ENCODE data around the gene CDH13.

The CDH13 gene

DNA sequence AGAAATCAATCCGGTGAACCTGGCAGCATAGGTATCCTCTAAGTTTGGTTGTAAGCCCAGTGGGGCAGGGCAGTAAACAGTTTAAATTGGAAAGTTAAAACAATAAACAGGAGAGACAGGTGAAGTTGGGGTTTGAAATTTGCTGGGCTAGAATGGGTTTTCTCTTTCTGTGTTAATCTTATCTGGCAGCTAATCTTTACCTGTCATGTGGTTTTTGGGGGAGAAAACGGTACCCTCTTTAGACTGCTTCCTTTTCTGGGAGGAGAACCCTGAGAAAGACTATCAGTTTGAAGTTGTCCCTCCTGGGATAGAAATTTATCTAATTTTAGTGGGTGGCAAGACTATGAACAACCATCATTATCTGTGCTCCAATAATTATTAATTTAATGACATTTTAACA, 24.0 kb downstream of the CDH13 start:
- no peak for DNase-seq (ENCODE audit: low read depth in 2 of 3, low spot score in 2 of 3)

DNA sequence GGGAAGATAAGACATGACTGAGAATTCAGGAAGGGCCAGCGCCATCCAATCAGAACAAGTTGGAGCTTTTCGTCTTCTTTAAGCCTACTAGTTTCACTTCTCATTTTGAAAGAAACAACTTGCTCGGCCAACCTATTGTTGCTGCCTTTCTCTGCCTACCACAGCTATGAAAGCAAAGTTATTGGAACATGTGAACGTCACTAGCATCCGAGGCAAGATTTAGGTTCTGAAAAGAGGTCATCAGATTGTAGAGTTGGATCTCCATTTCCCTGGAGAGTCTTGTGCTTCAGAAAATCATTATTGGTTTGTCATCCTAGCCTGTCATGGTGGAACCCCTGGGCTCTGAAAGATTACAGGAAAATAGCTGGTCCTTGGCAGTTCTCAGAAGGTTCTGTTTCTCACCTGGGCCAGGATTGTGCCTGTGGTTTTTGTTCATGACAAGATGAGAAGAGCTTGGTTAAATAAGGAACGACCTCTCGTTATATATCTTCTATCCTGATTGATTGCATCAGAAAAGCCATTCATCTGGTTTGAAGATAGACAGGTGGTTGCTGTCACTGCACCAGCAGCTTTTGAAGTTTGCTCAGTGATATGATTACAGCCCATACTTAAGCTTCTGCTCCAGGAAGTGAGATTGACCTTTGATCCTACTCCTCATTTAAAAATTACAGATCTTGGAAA, 25.3 kb downstream of the CDH13 start:
- DNase-seq (ENCODE audit: low read depth in 2 of 3, low spot score in 2 of 3), result no peak

DNA sequence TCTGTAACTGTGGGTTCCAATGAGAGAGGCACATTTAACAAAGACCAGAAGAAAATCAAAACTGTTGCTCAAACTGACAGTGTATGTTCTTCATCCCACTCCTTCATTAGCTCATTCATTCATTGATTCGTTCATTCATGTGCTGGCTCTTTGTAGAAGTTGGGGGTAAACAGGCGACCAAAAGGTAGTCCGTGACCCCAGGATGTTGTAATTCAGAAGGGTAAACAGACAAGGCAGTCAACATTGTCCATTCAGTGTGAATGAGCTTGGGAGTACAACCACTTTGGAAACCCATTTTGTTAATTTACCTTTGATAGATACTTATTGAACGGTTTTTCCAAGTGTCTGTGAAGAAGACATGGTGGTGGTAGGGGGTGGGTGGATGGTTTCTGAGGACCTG, 26.1 kb downstream of the CDH13 start:
- no peak for DNase-seq (ENCODE audit: low read depth in 2 of 3, low spot score in 2 of 3)

DNA sequence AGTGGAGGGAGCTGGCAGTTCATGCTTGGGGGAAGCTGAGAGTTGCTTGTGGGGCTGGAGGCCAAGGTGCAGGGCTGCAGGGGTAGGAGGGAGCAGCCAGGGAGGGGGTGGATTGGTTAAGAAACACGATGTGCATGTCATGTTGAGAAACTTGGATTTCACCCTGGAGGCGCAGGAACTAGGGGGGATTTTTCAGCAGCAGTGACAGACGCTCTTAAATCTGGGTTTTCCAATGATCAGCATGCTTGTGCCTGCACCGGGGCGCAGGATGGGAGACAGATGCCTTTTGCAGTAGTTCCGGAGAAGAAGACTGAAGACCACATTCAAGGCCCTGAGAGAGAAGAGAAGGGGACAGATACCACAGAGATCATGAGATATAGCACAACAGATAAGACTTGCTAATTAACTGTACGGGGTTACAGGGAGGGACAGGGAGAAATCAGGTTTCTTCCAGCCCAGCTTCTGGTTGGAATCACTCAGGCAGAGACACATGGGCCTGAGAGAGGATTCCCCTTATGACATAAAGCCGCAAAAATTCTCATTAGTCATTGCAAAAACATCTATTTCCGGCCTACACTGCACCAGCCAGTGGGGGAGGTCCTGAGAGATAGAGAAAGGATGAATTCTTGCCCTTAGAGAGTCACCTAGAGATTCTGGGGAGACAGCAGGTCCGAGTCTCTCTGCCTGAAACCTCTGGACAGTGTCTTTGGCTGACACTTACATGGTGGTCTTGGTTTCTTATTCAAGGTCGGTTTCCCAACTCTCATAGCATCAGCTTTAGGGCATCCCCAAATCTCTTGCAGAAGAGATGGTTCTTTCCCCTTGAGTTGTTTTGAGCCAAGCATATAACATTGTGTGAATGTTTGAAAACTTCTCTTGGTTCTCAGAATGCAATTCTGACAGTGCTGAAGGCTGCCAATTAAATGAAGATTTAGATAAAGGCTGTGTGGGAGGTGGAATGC, 27.1 kb downstream of the CDH13 start:
- no peak for DNase-seq (ENCODE audit: low read depth in 2 of 3, low spot score in 2 of 3)

DNA sequence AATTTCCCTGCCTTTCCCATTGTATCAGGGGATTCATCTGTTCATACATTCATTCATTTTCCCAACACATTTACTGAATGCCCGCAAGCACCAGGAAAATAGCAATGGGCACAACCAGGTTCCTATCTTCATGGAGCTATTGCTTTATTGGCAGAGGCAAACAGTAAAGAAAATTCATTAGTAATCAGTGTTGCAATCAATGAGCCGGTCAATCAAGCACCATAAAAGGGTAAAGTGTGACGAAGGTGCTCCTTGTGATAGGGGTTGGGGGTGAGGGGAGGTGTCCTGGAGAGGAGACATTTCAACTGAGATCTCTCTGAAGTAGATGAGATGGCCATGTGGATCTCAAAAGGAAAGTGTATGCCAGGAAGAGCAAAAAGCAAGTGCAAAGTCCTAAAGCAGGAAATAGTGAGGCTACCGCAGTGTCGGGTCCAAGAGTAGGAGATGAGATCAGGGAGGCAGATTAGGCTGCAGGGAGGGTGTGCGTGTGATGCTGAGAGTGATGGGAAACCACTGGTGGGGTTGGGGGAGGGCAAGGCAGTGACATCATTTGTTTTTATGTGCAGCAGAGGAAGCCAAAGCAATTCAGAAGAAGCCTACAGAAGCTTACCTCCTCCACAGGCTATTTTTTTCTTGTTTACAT, 28.4 kb downstream of the CDH13 start:
- peak in 2 of 3 experiments; percentile 28 to 30 for DNase-seq (ENCODE audit: low read depth in 2 of 3, low spot score in 2 of 3)

DNA sequence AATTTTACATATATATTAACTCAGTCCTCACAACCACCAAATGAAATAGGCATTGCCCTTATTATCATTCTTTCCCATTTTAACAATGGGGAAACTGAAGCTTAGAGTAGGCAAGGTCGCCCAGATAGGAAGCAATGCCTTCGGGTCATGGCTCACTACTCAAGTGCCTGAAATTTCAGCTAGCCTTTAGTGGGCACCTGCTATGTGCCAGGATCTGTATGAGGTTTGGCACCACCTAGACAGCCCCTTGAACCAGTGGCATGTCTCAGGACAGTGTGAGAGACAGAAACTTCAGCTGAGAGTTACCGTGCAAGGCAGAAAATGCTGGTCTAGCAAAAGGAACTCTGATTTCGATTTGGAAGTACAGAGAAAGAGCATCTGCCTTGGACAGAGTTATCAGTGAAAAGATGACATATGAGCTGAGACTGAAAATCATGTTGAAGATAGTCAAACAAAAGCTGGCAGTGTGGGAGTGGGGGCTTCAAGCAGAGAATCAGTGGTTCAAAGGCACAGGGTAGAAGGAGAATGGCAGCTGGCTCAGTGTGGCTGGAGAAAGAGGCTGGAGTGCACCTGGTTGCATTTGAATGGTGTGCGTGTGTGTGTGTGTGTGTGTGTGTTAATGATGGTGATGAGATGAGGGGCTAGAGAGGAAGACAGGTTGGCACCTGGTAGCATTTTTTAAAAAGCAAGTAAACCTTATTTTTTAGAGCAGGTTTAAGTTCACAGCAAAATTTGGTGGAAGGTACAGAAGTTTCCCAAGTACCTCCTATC, 29.1 kb downstream of the CDH13 start:
- DNase-seq (ENCODE audit: low read depth in 2 of 3, low spot score in 2 of 3), result no peak

DNA sequence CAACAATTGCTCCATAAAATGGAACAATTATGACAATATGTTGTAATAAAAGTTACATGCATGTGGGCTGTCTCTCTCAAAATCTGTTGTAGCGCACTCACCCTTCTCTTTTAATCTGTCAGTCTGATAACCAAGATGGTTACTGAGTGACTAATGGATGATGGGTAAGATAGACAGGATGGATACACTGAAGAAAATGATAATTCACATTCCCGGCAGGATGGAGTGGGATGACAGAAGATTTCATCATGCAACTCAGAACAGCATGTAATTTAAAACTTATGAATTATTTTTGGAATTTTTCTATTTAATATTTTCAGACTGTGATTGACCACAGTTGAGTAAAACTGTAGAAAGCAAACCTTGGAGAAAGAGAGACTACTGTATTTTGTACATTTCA, 30.5 kb downstream of the CDH13 start:
- DNase-seq (ENCODE audit: low read depth in 2 of 3, low spot score in 2 of 3), result no peak

DNA sequence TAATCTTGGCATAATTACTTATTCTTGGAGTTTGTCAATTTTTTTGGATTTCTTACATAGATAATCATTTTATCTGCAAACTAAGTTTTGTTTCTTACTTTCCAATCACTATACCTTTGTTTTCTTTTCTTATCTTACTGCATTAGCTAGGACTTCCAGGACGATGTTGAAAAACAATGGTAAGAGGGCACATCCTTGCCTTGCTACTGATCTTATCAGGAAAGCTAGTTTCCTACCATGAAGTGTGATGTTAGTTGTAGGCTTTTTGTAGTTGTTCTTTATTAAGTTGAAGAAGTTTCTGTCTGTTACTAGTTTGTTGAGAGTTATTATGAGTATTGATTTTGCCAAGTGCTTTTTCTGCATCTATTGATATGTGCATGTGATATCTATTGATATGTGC, 31.0 kb downstream of the CDH13 start:
- DNase-seq (ENCODE audit: low read depth in 2 of 3, low spot score in 2 of 3), result no peak

DNA sequence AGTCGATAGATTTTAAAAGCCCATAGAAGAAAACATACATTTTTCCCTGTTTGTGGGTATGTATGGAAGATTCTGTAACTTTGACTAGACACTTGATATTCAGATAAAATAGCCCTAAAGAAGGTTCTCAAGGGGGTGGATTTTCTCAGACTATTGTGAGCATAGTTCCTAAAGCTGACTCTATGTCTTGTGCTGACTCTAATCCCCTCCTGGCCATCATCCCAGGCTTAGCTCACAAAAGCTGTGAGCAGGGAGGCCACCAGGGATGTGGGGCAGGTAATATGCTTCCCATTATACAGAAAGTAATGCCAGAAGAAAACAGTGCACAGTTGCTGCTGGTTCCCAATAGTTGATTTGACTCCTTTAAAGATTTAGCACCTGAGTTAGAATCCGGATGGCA, 32.0 kb downstream of the CDH13 start:
- no peak for DNase-seq (ENCODE audit: low read depth in 2 of 3, low spot score in 2 of 3)

DNA sequence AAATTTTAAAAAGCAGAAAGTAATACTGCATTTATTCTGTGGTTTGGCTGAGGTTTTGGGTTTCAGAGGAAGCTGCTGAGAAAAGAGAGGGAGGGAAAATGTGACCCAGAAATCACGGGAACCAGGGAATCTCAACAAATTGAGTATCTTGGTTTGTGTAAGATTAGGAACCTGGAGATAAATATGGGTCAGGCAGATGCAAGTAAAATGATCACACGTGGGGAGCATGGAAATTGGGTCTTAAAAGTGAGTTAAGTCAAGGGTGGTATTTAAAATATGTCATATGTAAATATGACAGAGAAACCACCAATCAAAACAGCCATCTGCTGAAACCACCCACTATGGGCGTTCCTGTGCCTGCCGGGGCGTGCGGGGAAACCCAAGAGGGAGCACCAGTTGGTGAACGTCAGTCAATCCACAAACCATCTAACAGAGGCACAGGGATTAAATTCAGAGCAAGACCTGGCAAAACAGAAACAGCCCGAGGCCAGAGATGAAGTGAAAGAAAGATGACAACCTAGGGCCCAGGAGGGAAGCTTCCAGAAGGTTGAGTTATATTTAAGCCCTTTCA, 33.4 kb downstream of the CDH13 start:
- DNase-seq (ENCODE audit: low read depth in 2 of 3, low spot score in 2 of 3), result no peak

DNA sequence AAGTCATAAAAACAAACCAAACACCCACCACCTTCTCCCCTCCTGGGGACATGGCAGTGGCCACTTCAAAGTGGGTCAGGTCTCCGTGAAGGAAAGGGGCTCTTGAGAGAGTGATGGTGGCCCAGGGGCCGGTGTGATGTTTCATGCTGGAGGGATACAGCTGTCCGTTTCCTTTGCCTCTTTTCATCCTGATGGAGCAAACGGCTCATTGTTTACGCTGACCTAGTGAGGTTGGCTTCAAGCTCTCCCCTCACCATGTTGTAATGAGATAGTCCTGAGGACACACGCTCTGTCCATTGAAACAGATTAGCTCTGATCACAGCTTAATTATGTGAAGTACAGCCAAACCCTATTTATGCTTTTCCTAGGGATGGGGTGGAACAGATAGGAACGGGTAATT, 34.2 kb downstream of the CDH13 start:
- no peak for DNase-seq (ENCODE audit: low read depth in 2 of 3, low spot score in 2 of 3)

DNA sequence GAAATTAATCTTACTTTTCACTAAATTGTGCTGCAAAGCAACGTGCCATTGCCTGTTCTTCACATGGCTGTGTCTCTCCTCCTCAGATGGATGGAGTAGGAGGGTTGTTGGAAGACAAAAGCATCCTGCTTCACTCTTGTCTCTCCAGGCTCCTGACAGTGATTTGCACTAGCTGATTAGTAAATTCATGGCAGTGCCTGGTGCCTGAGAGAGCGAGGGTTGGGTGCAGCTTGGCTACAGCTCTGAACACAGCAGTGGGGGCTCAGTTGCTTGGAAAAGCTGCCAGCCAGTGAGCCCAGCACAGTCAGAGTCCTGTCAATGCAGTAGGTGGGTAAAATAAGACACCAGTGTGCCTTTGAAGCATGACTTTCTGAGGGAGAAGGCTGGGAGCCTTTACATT, 37.4 kb downstream of the CDH13 start:
- no peak for DNase-seq (ENCODE audit: low read depth in 2 of 3, low spot score in 2 of 3)

DNA sequence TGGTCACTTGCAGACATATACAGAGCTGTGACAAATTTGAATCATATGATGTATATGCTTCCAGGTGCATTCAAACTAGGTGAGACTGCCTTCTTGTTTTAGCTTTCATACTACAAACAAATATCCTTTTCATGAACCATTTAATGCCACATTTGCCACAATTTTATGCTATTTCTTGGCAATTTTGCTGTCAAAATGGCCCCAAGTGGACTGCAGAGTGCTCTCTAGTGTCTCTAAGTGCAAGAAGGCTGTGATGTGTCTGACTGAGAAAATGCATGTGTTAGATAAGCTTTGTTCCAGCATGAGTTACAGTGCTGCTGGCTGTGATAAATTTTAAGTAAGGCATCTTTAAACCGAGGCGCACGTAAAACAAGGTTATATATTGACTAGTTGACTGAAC, 38.3 kb downstream of the CDH13 start:
- no peak for DNase-seq (ENCODE audit: low read depth in 2 of 3, low spot score in 2 of 3)

DNA sequence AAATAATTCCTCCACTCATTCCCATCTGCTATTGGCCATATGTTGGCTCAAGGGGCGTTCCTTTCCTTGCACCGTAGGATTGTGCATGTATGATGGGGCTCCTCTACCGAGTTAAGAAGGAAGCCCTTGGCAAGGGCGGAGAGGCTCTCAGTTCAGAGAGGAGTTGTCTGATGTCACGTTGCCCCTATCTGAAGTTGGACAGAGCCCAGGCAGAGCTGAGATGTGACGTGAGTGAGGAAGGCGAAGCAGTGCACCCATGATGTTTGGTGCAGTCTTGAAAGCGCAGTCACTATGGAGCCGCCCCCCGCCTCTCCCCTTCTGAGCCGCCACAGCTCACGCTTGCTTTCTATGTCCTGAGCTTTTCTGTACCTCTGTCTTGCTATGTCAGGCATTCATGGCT, 40.7 kb downstream of the CDH13 start:
- no peak for DNase-seq (ENCODE audit: low read depth in 2 of 3, low spot score in 2 of 3)

DNA sequence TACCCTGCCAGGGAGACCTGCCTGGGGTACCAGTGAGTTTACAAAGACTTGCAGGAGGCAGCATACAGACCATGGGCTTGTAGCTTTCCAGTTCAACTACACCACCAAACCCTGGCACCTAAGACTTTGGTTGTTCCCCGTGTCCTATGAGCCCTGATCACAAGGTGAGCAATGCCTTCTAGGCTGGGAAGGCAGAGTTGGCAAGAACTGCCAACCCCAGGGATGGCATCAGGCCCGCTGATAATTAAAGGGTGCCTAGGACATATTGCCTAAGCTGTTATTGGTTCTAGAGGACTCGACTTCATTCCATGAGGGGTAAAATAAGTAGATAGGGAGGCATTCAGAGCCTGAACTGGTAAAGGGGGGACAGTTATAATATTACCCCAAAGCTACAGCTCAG, 41.3 kb downstream of the CDH13 start:
- no peak for DNase-seq (ENCODE audit: low read depth in 2 of 3, low spot score in 2 of 3)

DNA sequence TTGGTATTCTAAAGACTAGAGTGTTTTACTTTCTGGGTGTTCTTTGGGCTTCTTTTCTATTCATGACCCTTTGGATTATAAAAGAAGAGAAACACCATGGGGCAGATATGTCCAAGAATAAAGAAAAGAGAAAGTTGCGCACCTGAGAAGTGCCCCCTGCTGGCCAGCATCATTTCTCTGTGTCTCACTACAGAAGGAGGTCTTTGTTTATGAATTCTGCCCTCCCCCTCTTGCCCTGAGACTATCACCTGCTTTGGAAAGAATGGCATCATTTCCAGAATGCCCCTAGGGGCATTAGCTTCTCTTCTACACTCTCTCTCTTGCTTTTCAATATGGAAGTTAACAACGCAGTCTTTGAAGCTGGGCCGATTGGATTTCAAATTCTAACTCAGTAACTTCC, 45.0 kb downstream of the CDH13 start:
- no peak for DNase-seq (ENCODE audit: low read depth in 2 of 3, low spot score in 2 of 3)

DNA sequence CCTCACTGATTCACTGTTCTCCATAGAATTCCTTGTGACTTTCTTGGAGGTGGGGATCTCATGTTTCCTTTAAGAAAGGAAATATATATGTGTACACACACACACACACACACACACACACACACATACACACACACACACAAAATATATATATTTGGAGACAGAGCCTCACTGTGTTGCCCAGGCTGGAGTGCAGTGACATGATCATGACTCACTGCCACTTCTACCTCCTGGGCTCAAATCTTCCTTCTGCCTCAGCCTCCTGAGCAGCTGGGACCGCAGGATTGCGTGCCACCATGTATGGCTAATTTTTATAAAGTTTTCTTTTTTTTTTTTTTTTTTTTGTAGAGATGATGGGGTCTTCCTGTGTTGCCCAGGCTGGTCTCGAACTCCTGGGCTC, 45.9 kb downstream of the CDH13 start:
- DNase-seq (ENCODE audit: low read depth in 2 of 3, low spot score in 2 of 3), result no peak

DNA sequence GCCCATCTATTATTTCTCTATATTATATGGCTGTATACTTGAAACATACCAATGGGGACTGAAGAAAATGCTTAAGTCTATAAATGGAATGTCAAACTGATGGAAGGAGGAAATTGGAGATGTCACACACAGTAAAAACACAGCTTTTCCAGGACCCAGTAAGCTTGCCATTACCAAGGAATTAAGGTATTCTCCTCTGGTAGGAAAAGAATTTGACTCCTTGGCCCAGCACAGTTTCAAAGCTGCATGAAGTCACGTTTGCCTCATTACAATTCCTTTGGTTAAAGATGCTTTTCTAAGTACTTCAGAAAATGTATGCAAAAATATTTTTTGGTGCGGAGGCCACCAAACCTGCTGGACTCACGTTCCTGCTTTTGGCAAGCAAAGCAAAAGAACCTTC, 48.5 kb downstream of the CDH13 start:
- no peak for DNase-seq (ENCODE audit: low read depth in 2 of 3, low spot score in 2 of 3)

DNA sequence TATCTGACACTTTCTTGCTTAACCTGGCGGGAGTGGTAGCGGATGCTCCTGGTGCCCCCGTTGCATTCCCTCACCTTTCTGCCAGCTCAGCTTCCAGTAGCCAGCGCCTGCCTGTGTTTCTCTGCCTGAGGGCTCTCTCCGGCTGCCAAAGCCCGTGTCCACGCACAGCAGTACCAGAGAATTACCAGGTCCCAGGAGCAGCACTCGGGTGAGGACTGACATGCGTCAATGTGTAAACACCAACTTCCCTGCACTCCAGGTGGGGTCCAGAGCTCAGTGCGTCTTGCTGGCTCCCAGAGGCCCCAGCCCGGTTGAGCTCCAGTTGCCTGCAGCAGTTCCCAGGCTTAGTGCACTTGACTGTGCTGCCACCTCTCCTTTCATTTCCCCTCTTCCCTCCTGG, 54.8 kb downstream of the CDH13 start:
- no peak for DNase-seq (ENCODE audit: low read depth in 2 of 3, low spot score in 2 of 3)

DNA sequence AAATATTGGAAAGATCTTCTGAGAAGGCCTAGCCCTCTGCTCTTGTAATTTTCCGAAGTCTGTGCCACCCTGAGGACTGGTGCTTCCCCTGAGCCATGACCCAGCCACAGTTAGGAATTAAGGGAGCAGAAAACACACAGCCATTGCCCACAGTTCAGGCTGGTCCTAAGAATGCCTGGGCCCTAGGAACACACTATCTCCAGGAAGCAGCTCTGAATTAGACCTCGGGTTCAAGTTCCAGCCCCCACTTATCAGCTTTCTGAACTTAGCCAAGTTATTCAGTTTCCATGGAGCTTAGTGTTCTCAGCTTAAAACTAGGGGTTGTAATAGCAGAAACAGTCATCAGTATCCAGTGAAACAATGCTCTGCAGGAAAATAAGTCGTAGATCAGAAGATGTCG, 56.0 kb downstream of the CDH13 start:
- DNase-seq (ENCODE audit: low read depth in 2 of 3, low spot score in 2 of 3), result no peak

DNA sequence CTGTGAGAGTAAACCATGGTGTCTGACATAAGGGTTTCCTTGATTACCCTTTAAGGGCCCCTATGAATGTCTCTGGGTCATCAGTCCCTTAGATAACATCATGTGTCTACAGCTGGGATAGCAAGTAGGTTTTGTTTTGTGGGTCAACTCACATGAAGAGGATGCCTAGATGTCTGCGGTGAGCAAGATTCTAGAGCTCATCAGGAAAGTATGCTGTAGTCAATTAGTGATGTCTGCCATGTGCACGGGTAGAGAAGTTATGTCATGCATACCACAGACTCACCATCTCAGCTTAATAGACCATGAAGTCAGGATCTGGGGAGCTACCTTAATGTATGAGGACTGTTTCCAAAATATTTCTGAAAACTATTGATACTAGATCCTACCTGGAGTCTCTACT, 57.5 kb downstream of the CDH13 start:
- DNase-seq (ENCODE audit: low read depth in 2 of 3, low spot score in 2 of 3), result no peak

Measured in activated CD8-positive, alpha-beta memory T cell treated with anti-CD3 and anti-CD28 coated beads for 48 hours (primary cell).